Measurements from ENCODE around the gene TNFSF18.
"Not testable (repeated sequence)": the region's sequence is repeated elsewhere in the genome, so short reads cannot be mapped to it uniquely, and the experiment has no call there.

Gene TNFSF18

GRCh38 chr1:173084292-173084691, 33.6 kb upstream of the TNFSF18 start:
- no peak for DNase-seq (ENCODE audit: low read depth)
- TF ChIP-seq, protein P1, sequence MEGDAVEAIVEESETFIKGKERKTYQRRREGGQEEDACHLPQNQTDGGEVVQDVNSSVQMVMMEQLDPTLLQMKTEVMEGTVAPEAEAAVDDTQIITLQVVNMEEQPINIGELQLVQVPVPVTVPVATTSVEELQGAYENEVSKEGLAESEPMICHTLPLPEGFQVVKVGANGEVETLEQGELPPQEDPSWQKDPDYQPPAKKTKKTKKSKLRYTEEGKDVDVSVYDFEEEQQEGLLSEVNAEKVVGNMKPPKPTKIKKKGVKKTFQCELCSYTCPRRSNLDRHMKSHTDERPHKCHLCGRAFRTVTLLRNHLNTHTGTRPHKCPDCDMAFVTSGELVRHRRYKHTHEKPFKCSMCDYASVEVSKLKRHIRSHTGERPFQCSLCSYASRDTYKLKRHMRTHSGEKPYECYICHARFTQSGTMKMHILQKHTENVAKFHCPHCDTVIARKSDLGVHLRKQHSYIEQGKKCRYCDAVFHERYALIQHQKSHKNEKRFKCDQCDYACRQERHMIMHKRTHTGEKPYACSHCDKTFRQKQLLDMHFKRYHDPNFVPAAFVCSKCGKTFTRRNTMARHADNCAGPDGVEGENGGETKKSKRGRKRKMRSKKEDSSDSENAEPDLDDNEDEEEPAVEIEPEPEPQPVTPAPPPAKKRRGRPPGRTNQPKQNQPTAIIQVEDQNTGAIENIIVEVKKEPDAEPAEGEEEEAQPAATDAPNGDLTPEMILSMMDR (conservative IDR thresholded peaks at IDR 0.05; ENCODE audit: low read depth, low read length) = no peak
- H3K4me3 ChIP-seq (ENCODE audit: low read length) = no peak overlapping the region

- TF ChIP-seq, protein P1 (conservative IDR thresholded peaks at IDR 0.05; ENCODE audit: low read depth, low read length) = no peak
- H3K4me3 ChIP-seq (ENCODE audit: low read length) = no peak overlapping the region
- peak; percentile 16 for DNase-seq (ENCODE audit: low read depth)
These were observed 32.2 kb upstream of the TNFSF18 start for GRCh38 chr1:173082913-173083312.

GRCh38 chr1:173074217-173074616, 23.5 kb upstream of the TNFSF18 start:
- DNase-seq (ENCODE audit: low read depth); H3K4me3 ChIP-seq (ENCODE audit: low read length): not testable (repeated sequence)

DNA sequence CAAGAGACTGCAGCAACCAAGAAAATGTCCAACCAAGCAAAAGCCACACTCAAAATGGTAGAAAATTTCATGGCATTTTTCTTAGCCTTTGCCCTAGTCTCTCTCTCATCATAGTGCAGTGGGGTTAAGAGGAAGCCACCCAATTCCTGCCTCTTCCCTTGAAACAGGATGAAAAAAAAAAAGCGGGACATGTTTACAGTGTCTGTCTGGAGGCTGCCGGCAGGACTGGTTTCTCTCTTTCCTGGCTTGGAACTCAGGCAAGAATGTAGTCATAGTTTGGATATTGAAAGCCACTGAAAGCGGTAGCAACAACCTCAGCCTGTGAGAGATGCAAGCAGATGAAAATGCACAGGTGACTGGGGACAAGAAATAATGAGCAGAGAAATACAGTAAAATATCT, 13.3 kb upstream of the TNFSF18 start:
- no peak overlapping the region for H3K4me3 ChIP-seq (ENCODE audit: low read length)
- TF ChIP-seq, protein P1 (conservative IDR thresholded peaks at IDR 0.05; ENCODE audit: low read depth, low read length) = no peak
- no peak for DNase-seq (ENCODE audit: low read depth)

GRCh38 chr1:173063171-173063570, 12.4 kb upstream of the TNFSF18 start:
- no peak for DNase-seq (ENCODE audit: low read depth)
- TF ChIP-seq, protein P1 (conservative IDR thresholded peaks at IDR 0.05; ENCODE audit: low read depth, low read length) = no peak

DNA sequence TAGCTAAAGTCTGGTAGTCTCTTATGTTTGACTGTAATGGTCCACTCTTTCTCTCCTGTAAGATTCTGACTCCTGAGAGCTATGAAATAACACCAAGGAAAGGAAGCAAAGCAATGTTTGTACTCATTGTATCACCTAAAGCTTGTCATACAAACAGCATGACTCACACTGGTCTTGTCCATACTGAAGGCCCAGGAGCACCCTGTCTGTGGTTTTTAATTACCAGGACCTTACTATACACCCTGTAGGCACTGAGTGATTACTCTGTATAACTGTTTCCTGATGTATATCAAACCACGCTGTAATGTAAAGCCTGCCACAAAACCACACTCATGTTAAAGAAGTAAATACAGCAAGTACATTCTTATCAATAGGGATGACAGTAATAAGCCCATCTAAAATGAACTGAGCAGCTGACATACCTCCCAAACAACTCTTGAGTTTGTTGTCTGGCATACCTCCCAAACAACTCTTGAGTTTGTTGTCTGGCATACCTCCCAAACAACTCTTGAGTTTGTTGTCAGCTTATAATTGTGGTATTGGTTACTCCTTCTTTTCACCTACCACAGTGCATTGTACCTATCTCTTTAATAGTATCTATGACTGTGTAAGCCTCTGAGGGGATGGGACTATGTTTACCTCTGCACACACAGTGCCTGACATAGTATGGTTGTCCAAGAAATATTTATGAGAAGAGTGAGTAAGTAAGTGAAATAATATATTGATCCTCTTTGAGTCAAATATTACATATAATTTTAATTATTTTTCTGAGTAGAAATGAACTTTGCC, 11.6 kb upstream of the TNFSF18 start:
- no peak overlapping the region for H3K4me3 ChIP-seq (ENCODE audit: low read length)
- peak; percentile 46 for DNase-seq (ENCODE audit: low read depth)
- TF ChIP-seq, protein P1 (conservative IDR thresholded peaks at IDR 0.05; ENCODE audit: low read depth, low read length) = no peak

More at GRCh38 chr1:173063171-173063570, 12.4 kb upstream of the TNFSF18 start:
- no peak overlapping the region for H3K4me3 ChIP-seq (ENCODE audit: low read length)

DNA sequence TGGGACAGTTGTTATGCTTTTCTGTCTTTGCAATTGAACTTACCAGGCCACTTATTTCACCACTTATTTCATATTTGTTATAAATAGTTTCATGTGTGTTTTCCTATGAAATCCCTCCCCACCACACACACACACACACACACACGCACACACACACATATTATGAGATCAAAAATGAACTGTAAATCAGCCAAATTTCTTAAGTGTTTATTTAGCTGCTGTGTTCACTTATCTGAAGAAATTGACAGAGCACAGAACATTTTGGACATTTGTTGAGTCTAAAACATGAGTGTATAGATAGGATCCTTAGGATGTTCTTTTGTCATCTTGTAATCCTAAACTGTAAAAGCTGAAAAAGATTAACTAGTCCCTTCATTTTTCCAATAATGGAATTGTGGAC, 7.8 kb upstream of the TNFSF18 start:
- H3K4me3 ChIP-seq (ENCODE audit: low read length) = no peak overlapping the region
- TF ChIP-seq, protein P1 (conservative IDR thresholded peaks at IDR 0.05; ENCODE audit: low read depth, low read length) = no peak
- DNase-seq (ENCODE audit: low read depth) = no peak

Measured in retinal pigment epithelial cell (primary cell).